Measurements from ENCODE around the gene AEN.

AEN gene

DNA sequence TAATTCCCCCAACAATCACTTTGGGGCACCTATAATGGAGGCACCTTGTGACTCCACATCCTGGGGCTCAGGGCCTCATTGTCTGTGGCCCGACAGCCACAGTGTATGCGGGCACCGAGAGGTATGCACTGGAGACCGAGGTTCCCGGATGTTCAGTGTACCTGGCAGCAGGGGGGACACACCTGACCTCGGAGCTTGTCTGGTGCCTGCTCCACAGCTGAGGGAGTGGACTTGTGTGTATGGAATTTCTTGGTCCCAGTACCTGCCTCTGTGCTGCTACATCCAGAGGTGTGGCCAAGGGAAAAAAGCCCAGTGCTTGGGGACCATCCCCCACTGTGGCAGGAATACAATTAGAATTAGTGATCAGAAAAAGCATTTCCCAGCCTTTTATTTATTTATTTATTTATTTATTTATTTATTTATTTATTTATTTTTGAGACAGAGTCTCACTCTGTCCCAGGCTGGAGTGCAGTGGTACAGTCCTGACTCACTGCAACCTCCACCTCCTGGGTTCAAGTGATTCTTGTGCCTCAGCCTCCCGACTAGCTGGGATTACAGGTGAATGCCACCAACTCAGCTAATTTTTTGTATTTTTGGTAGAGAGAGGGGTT, 8.8 kb upstream of the AEN start:
- in situ Hi-C loops (cut with HindIII; ENCODE audit: low sequenced_read_pairs): loop anchor here (5.0 kb wide), 1 partner anchor 65 kb away; no protein-coding TSS in a partner anchor

- in situ Hi-C loops (cut with HindIII; ENCODE audit: low sequenced_read_pairs): loop anchor here (5.0 kb wide), 1 partner anchor 64 kb away; no protein-coding TSS in a partner anchor
Measured at GRCh38 chr15:88613074-88613944, 7.8 kb upstream of the AEN start.

DNA sequence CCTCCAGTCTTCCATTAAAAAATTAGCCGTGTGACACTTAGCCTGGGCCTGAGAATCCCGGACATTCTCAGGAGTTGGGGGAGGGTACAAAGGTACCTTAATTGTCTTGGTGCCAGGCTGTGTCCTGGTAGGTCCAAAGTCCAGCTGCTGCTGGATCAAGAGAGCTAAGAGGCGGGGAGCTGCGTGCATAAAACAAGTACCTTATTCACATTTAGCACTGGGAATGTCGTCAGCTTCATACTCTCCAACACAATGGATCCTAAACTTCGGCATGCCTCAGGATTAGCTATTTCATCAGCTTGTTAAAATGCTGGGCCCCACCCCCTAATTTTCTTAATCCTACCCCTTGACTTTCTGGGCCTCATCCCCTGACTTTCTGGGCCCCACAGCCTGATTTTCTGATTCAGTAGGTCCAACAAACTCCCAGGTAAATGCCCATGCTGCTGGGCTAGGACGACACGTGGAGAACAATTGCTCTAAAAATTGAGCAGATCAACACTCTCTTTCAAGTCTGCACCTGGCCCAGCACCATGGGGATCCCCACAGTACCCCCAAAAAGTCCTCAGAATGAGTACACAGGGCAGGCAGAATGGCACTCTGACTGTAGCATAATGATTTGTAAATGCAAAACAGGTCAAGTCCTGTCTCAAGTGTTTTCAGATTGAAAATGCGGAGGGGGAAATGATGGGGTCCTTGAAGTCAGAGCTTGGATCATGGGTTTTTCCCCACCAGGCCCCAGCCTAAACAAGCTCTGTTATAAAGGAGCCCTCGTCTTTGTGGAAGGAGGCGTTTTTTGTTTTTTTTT, 5.6 kb upstream of the AEN start:
- in situ Hi-C loops (cut with HindIII; ENCODE audit: low sequenced_read_pairs): no loop called here

DNA sequence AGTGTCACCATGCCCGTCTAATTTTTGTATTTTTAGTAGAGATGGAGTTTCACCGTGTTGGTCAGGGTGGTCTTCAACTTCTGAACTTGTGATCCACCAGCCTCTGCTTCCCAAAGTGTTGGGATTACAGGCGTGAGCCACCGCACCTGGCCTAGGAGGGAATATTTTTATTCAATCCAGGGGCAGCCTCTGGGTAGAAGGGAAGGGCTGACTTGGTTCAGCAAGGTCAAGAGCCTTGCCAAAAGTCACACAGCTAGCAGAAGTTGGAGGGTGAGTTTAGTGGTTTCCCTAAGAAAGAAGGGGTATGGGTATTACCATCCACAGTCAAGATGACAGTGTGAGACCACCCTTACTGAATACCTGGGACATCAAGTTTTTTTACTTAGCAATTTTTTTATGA, 4.9 kb upstream of the AEN start:
- in situ Hi-C loops (cut with HindIII; ENCODE audit: low sequenced_read_pairs): no loop called here

DNA sequence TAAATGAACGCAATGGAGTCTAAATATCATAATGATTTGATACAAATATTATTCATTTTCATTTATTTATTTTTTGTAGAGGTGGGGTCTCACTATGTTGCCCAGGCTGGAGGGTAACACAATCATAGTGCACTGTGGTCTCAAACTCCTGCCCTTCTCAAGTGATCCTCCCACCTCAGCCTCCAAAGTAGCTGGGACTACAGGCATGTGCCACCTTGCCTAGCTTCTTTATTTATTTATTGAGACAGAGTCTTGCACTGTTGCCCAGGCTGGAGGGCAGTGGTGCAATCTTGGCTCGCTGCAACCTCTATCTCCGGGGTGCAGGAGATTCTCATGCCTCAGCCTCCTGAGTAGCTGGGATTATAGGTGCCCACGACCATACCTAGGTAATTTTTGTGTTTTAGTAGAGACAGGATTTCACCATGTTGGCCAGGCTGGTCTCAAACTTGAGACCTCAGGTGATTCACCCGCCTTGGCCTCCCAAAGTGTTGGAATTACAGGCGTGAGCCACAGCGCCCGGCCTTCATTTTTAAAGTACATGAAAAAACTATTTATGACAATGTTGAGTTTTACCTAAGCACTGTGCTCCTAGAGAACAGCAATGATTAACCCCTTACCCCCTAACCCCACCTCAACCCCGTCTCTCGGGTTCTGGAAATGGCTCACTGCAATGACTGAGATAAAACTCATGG, 4.0 kb upstream of the AEN start:
- in situ Hi-C loops (cut with HindIII; ENCODE audit: low sequenced_read_pairs): no loop called here

GRCh38 chr15:88617790-88618189, 3.4 kb upstream of the AEN start:
- in situ Hi-C loops (cut with HindIII; ENCODE audit: low sequenced_read_pairs): no loop called here

GRCh38 chr15:88618686-88619085, 2.5 kb upstream of the AEN start:
- in situ Hi-C loops (cut with HindIII; ENCODE audit: low sequenced_read_pairs): no loop called here

GRCh38 chr15:88619796-88620195, 1.3 kb upstream of the AEN start:
- in situ Hi-C loops (cut with HindIII; ENCODE audit: low sequenced_read_pairs): no loop called here

- in situ Hi-C loops (cut with HindIII; ENCODE audit: low sequenced_read_pairs): no loop called here
Measured at GRCh38 chr15:88621789-88622604, 857 bp downstream of the AEN start.

DNA sequence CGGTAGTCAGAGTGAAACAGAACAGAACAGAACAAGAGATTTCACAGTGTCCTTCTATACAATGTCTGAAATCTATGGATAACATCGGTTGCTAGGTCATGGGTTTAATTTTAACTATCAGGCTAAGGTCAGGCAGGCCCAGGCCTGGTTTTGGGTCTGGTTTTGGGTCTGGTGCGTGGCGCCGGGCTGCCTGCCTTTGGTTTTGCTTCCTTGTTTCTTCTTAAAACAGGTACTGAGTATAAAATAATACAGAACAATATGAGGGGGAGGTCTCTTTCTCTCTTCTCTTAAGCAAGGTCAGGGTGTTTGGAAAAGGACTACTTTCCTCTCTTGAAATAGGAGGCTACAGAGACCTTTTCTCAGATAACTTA, 1.4 kb downstream of the AEN start:
- in situ Hi-C loops (cut with HindIII; ENCODE audit: low sequenced_read_pairs): no loop called here

- in situ Hi-C loops (cut with HindIII; ENCODE audit: low sequenced_read_pairs): no loop called here
Measured at GRCh38 chr15:88623061-88623460, 1.9 kb downstream of the AEN start.

DNA sequence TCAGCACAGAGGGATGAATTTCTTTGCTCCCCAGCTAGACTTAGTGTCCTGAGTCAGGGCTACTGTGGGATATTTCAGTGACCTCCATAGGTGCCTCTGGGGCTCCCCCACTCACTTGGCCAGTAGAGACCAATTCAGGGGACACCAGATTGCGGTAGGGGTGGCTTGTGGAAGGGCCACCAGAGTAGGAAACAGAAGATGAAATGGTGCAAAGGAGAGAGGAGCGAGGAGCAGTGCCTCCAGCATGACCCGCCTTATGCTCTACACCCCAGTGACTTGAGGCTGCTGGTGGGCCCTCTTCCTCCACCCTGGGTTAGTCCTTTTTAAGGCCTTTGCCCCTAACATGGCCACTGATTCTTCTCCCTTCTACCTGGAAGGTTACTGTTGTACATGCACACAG, 2.5 kb downstream of the AEN start:
- in situ Hi-C loops (cut with HindIII; ENCODE audit: low sequenced_read_pairs): no loop called here

- in situ Hi-C loops (cut with HindIII; ENCODE audit: low sequenced_read_pairs): no loop called here
Measured at GRCh38 chr15:88624156-88624970, 3.2 kb downstream of the AEN start.

DNA sequence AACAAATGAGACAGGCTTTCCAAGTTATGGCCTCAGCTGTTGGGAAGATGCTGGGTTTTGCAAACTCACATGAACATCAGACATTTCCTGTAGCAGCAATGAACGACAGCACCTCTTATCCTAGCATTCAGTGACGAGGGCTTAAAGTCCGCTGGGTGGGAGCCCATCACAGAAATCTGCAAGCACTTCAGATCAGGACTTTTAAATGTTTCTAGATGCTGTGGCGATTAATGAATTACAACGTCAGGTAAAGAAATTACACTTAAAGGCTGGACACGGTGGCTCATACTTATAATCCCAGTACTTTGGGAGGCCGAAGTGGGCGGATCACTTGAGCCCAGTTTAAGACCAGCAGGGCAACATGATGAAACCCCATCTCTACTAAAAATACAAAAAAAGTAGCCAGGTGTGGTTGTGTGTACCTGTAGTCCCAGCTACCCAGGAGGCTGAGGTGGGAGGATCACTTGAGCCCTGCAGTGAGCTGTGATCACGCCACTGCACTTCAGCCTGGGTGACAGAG, 3.9 kb downstream of the AEN start:
- in situ Hi-C loops (cut with HindIII; ENCODE audit: low sequenced_read_pairs): no loop called here

DNA sequence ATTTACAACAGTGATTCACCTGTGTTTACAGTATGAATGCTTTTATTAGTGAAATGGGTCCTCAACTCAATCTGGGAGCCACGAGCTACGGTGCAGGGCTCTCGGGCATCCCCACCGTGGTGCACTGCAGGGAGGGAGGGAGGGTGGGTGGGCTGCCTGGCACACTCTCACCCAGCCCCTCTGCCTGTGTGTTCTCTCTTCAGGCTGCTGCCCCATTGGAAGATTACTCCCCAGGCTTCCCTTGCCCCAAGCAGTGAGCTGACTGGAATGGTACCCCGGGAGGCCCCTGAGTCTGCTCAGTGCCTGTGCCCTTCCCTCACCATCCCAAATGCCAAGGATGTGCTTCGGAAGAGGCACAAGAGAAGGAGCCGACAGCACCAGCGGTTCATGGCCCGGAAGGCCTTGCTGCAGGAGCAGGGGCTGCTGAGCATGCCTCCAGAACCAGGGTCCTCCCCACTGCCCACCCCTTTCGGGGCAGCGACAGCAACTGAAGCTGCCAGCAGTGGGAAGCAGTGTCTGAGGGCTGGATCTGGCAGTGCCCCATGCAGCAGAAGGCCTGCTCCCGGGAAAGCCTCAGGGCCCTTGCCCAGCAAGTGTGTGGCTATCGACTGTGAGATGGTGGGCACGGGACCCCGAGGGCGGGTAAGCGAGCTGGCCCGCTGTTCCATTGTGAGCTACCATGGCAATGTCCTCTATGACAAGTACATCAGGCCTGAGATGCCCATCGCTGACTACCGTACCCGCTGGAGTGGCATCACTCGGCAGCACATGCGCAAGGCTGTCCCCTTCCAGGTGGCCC, 5.0 kb downstream of the AEN start:
- in situ Hi-C loops (cut with HindIII; ENCODE audit: low sequenced_read_pairs): no loop called here

GRCh38 chr15:88627463-88627862, 6.3 kb downstream of the AEN start:
- in situ Hi-C loops (cut with HindIII; ENCODE audit: low sequenced_read_pairs): no loop called here

DNA sequence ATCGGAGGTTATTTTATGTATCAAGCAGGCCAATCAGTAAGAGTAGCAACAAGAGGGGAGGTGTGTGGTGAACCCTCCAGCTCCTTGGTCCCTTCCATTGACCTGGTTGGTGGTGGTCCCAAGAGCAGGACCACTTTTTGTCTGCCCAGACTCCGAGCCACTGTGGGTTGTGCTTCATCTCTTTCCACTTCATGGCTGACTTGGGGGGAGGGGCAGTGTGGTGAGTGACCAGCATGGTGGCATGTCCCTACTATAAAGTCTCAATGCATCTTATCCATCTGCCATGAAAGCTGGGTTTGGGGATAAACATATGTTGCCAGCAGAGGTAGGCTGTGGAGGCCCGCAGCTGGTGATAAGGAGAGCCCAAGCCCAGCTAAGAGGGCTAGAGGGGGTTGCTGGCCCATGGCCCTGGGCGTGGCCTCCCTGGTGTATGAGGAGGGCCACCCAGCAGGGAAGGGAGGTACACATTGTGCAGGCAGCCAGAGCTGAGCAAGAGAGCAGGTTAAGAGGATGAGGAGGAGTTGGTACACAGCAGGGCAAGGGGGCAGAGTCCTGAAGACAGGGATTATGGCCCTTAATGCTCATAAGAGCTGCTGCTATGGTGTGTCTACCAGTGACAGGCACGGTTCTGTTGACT, 7.0 kb downstream of the AEN start:
- in situ Hi-C loops (cut with HindIII; ENCODE audit: low sequenced_read_pairs): no loop called here

GRCh38 chr15:88629071-88629470, 7.9 kb downstream of the AEN start:
- in situ Hi-C loops (cut with HindIII; ENCODE audit: low sequenced_read_pairs): no loop called here

Data from endothelial cell of hepatic sinusoid (primary cell).